ENCODE measurements around the gene CFAP52. TPM values are rescaled to one million over a fixed set of nuclear protein-coding genes. Genes with fewer than 3 reads are reported as not detected.

Gene CFAP52
- total and polyA plus RNA-seq, 2 experiments from 2014 or later: not detected

GRCh38 chr17:9571201-9571600, 5.2 kb upstream of the CFAP52 start:
- Mint-ChIP-seq H3K27me3 (ENCODE audit: insufficient read depth, low read depth, poor library complexity) (peaks cover 7% of the 10 kb centered on the region), H3K36me3 (ENCODE audit: low read depth) (peaks cover 10% of the 10 kb centered on the region), H3K9me3 (peaks cover 2% of the 10 kb centered on the region; the same call in 1 of the 3 replicates), H3K4me3 (no peak overlapping the region), H3K27ac (no peak overlapping the region), H3K4me1 (no peaks in the 10 kb centered on the region; the same call in 2 of the 3 replicates)
- peaks cover 6% of the 10 kb centered on the region; the same call in 1 of the 2 replicates for H3K4me1 ChIP-seq (ENCODE audit: insufficient read depth)
- no peak overlapping the region for H3K4me2 ChIP-seq
- no peak for DNase-seq (ENCODE audit: low spot score)
- H3K79me2 ChIP-seq (replicated peaks; ENCODE audit: insufficient read depth): peaks cover 12% of the 10 kb centered on the region
- H3K36me3 ChIP-seq (ENCODE audit: insufficient read depth): 0 out of 2 replicates have a peak, but pooled peaks cover 10% of the 10 kb centered on the region
- H2AFZ ChIP-seq: no peak overlapping the region
- H3K27ac ChIP-seq (ENCODE audit: low read depth): no peak overlapping the region
- H3K4me3 ChIP-seq: no peak overlapping the region
- no peak for TF ChIP-seq POLR2AphosphoS5 (IDR thresholded peaks at IDR 0.05; ENCODE audit: low read depth)
- no peak for TF ChIP-seq ZNF114 (CRISPR knock-in tag; IDR thresholded peaks at IDR 0.05)
- TF ChIP-seq EZH2 (IDR thresholded peaks at IDR 0.05; ENCODE audit: low read depth, unreplicated experiment): no peak
- no peak for TF ChIP-seq REST (IDR thresholded peaks at IDR 0.05; ENCODE audit: unreplicated experiment)
- TF ChIP-seq, protein P1, sequence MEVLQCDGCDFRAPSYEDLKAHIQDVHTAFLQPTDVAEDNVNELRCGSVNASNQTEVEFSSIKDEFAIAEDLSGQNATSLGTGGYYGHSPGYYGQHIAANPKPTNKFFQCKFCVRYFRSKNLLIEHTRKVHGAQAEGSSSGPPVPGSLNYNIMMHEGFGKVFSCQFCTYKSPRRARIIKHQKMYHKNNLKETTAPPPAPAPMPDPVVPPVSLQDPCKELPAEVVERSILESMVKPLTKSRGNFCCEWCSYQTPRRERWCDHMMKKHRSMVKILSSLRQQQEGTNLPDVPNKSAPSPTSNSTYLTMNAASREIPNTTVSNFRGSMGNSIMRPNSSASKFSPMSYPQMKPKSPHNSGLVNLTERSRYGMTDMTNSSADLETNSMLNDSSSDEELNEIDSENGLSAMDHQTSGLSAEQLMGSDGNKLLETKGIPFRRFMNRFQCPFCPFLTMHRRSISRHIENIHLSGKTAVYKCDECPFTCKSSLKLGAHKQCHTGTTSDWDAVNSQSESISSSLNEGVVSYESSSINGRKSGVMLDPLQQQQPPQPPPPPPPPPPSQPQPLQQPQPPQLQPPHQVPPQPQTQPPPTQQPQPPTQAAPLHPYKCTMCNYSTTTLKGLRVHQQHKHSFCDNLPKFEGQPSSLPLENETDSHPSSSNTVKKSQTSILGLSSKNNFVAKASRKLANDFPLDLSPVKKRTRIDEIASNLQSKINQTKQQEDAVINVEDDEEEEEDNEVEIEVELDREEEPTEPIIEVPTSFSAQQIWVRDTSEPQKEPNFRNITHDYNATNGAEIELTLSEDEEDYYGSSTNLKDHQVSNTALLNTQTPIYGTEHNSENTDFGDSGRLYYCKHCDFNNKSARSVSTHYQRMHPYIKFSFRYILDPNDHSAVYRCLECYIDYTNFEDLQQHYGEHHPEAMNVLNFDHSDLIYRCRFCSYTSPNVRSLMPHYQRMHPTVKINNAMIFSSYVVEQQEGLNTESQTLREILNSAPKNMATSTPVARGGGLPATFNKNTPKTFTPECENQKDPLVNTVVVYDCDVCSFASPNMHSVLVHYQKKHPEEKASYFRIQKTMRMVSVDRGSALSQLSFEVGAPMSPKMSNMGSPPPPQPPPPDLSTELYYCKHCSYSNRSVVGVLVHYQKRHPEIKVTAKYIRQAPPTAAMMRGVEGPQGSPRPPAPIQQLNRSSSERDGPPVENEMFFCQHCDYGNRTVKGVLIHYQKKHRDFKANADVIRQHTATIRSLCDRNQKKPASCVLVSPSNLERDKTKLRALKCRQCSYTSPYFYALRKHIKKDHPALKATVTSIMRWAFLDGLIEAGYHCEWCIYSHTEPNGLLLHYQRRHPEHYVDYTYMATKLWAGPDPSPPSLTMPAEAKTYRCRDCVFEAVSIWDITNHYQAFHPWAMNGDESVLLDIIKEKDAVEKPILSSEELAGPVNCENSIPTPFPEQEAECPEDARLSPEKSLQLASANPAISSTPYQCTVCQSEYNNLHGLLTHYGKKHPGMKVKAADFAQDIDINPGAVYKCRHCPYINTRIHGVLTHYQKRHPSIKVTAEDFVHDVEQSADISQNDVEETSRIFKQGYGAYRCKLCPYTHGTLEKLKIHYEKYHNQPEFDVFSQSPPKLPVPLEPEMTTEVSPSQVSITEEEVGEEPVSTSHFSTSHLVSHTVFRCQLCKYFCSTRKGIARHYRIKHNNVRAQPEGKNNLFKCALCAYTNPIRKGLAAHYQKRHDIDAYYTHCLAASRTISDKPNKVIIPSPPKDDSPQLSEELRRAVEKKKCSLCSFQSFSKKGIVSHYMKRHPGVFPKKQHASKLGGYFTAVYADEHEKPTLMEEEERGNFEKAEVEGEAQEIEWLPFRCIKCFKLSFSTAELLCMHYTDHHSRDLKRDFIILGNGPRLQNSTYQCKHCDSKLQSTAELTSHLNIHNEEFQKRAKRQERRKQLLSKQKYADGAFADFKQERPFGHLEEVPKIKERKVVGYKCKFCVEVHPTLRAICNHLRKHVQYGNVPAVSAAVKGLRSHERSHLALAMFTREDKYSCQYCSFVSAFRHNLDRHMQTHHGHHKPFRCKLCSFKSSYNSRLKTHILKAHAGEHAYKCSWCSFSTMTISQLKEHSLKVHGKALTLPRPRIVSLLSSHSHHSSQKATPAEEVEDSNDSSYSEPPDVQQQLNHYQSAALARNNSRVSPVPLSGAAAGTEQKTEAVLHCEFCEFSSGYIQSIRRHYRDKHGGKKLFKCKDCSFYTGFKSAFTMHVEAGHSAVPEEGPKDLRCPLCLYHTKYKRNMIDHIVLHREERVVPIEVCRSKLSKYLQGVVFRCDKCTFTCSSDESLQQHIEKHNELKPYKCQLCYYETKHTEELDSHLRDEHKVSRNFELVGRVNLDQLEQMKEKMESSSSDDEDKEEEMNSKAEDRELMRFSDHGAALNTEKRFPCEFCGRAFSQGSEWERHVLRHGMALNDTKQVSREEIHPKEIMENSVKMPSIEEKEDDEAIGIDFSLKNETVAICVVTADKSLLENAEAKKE (CRISPR knock-in tag; IDR thresholded peaks at IDR 0.05): no peak
- TF ChIP-seq NANOG (IDR thresholded peaks at IDR 0.05; ENCODE audit: borderline replicate concordance): no peak
- no peak for TF ChIP-seq ZNF331 (CRISPR knock-in tag; IDR thresholded peaks at IDR 0.05; ENCODE audit: low read depth)
- TF ChIP-seq EZH2phosphoT487 (IDR thresholded peaks at IDR 0.05; ENCODE audit: unreplicated experiment): no peak
- TF ChIP-seq, protein P2, sequence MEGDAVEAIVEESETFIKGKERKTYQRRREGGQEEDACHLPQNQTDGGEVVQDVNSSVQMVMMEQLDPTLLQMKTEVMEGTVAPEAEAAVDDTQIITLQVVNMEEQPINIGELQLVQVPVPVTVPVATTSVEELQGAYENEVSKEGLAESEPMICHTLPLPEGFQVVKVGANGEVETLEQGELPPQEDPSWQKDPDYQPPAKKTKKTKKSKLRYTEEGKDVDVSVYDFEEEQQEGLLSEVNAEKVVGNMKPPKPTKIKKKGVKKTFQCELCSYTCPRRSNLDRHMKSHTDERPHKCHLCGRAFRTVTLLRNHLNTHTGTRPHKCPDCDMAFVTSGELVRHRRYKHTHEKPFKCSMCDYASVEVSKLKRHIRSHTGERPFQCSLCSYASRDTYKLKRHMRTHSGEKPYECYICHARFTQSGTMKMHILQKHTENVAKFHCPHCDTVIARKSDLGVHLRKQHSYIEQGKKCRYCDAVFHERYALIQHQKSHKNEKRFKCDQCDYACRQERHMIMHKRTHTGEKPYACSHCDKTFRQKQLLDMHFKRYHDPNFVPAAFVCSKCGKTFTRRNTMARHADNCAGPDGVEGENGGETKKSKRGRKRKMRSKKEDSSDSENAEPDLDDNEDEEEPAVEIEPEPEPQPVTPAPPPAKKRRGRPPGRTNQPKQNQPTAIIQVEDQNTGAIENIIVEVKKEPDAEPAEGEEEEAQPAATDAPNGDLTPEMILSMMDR (conservative IDR thresholded peaks at IDR 0.05; ENCODE audit: low read depth in 2 of 2): no peak
- no peak for TF ChIP-seq JUNB (IDR thresholded peaks at IDR 0.05; ENCODE audit: unreplicated experiment)
- TF ChIP-seq ETS1 (IDR thresholded peaks at IDR 0.05): no peak
- TF ChIP-seq STAT1 (IDR thresholded peaks at IDR 0.05; ENCODE audit: unreplicated experiment): no peak
- no peaks in the 10 kb centered on the region; the same call in 1 of the 2 replicates for H4K20me1 ChIP-seq (replicated peaks; ENCODE audit: insufficient read depth)
- H3F3A ChIP-seq (replicated peaks; ENCODE audit: low read depth): no peaks in the 10 kb centered on the region
- no peak for ATAC-seq
- no peaks in the 10 kb centered on the region for H3K9me2 ChIP-seq (ENCODE audit: insufficient read depth)
- no peaks in the 10 kb centered on the region for H3K27me3 ChIP-seq (ENCODE audit: insufficient read depth)
